Activated T-cell treated with anti-CD3 and anti-CD28 coated beads, Interleukin-2, amount 50 U/mL, for 1 hour (primary cell): ENCODE measurements around the gene NLRP12.
"Not testable (repeated sequence)": the region's sequence is repeated elsewhere in the genome, so short reads cannot be mapped to it uniquely, and the experiment has no call there.

Source experiments
- DNase-seq: peaks from one replicate; pipeline ENCODE4 v3.0.0-alpha.2; 2020

Gene NLRP12

DNA sequence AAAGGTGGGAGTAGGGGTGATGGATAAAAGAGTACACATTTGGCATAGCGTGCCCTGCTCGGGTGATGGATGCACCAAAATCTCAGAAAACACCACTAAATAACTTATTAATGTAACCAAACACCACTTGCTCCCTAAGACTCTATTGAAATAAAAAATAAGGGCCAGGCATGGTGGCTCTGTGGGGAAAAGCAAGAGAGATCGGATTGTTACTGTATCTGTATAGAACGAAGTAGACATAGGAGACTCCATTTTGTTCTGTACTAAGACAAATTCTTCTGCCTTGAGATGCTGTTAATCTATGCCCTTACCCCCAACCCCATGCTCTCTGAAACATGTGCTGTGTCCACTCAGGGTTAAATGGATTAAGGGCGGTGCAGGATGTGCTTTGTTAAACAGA, 14.3 kb upstream of the NLRP12 start:
- DNase-seq, result not testable (repeated sequence)

DNA sequence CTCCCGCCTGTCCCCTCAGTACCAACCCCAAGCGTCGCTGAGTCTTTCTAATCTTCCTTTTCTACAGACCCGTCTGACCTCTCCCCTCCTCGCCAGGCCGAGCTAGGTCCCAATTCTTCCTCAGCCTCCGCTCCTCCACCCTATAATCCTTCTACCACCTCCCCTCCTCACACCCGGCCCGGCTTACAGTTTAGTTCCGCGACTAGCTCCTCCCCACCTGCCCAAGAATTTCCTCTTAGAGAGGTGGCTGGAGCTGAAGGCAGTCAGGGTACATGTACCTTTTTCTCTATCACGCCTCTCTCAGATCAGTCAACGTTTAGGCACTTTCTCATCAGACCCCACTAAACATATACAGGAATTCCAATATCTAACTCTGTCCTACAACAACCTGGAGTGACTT, 8.7 kb upstream of the NLRP12 start:
- DNase-seq, result not testable (repeated sequence)

DNA sequence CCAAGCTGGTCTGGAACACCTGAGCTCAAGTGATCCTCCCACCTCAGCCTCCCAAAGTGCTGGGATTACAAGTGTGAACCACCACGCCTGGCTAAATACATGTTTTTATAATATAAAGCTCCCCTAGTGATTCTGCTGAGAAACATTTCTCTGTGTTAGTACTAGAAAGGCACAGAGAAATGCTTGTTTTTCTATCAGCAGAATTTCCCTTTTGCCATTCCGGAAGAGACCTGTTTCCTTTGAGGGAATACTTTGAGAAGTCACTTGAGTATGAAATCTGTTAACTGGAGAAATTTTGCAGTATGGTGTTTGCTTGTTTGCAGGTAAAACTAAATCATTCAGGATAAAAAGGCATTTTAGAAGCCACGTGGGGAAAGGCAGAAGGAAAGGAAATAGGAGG, 4.4 kb upstream of the NLRP12 start:
- no peak for DNase-seq

- DNase-seq, result no peak
Measured at GRCh38 chr19:53826876-53827275, 2.8 kb upstream of the NLRP12 start.

DNA sequence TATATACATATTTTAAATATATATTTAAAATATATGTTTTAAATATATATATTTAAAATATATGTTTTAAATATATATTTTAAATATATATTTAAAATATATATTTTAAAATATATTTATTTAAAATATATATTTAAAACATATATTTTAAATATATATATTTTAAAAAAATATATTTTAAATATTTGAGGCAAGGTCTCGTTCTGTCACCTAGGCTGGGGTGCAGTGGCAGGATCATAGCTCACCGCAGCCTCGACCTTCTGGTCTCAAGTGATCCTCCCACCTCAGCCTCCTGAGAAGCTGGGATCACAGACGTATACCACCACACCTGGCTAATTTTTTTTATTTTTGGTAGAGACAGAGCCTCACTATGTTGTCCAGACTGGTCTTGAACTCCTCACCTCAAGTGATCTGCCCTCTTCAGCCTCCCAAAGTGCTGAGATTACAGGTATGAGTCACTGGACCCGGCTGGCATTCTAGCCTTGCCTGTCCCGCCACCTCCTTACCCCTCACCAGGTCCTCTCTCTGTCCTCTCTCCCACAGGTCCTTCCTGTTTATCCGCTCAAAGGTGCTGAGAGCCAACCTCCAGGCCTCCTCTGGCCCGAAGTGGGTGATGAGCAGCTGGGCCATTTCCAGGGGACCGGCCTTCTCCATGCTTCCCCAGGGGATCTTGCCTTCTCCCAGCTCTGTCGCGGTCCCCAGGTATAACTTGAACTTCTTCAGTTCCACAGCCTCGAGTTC, 564 bp downstream of the NLRP12 start:
- no peak for DNase-seq

- DNase-seq, result no peak
Measured at GRCh38 chr19:53819861-53820260, 4.3 kb downstream of the NLRP12 start.

- DNase-seq, result no peak
Measured at GRCh38 chr19:53818756-53819155, 5.4 kb downstream of the NLRP12 start.

DNA sequence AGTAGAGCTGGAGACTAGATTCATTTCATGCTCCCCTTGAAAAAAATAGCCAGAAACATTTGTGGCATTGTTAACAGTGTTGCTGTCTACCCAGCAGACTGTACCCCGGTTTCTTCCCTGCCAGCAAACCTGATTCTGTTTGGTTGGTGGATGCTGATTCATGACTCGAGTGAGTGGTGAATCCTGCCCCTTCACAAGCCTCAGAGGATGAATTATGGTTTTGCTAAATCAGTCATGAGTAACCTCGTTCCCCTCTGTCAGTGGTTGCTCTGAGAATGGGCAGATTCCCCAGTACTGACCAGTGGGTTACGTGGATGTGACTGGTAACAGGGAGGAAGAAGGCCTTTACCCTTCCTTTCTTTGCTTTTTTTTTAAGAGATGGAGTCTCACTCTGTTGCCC, 10.1 kb downstream of the NLRP12 start:
- DNase-seq, result no peak

DNA sequence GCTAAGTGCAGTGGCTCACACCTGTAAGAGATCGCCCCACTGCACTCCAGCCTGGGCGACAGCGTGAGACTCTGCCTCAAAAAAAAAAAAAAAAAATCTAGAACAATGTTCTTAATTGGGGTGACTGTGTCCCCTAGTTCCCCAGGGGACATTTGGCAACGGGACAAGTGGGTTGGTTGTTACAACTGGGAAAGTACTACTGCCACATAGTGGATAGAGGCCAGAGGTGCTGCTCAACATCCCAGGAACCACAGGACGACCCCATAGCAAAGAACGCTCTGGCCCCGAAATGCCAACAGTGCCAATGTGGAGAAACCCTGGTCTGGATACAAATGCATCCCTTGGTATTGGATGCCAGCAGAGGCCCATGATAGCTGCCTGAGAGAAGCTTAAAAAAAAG, 11.8 kb downstream of the NLRP12 start:
- DNase-seq, result no peak

DNA sequence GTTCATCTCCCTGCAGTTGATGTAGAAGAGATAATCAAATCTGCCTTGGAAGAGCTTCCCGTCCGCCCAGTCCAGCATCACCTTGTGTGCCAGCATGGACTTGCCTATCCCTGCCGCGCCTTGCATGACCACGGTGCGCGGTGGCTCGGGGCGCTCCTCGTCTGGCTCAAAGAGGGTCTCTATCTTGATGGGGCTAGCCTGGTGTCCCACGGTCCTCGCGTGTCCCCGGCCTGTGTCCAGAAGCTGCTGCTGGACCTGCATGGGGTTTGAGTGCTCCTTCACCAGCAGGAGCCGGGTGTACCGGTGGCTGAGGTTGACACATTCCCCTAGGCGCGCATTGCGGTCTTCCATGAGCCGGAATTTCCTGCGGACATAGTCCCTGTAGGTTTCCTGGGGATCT, 13.2 kb downstream of the NLRP12 start:
- DNase-seq, result no peak

- DNase-seq, result no peak
Measured at GRCh38 chr19:53810187-53810546, 13.9 kb downstream of the NLRP12 start.

DNA sequence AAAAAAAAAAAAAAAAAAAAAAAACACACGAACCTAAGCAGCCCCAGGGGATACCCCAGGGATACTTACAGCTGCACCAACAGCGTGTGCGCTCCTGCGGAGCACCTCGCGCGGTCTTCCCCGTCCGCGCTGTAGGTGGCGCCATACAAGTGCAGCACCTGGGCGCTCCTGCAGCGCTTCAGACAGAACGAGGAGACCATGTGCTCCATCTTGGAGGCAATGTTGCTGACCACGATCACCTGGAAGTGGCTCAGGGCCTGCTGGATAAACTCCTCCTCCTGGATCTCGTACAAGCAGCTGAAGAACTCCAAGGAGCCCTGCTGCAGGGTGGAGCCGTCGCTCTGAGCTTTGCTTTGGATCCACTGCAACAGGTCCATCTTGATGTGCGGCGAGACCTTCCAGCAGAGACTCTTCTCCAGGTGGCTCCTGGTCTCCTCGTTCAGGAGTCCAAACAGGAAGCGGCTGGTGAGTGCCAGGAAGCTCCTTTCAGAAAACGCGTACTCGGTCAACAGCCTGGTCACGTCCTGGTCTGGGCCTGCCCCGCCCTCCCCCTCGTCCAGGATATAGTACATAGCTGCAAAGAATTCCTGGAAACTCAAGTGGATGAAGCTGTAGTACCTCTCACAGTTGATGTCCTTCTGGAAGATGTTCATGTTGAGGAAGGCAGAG, 14.5 kb downstream of the NLRP12 start:
- no peak for DNase-seq

DNA sequence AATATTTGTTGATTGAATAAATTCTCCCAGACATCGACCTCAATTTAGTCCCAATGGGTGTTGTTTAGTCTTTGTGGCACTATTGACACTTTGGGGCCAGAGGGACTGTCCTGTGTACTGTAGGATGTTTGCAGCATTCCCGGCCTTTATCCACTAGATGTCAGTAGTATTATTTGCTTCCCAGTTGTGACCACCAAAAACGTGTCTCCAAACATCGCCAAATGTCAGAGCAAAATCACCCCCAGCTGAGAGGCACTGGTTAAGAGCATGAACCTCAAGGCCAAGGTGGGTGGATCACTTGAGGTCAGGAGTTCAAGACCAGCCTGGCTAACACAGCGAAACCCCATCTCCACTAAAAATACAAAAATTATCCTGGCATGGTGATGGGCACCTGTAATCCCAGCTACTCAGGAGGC, 15.4 kb downstream of the NLRP12 start:
- DNase-seq, result no peak

- DNase-seq, result no peak
Measured at GRCh38 chr19:53801257-53801656, 22.9 kb downstream of the NLRP12 start.

DNA sequence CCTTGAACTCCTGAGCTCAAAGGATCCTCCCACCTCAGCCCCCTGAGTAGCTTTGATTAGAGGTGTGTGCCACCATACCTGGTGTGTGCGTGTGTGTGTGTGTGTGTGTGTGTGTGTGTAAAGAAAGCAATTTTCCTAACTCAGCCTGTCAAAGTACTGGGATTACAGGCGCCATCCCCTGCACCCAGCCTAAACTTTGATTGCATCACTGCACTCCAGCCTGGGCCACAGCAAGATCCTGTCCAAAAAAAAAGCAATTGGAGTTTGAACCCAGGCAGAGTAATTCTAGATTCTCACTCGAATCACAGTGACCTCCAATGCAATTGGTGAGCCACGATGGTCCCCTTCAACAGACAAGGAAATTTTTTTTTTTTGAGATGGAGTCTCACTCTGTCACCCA, 29.1 kb downstream of the NLRP12 start:
- DNase-seq, result no peak

- peak; percentile 75 for DNase-seq
Measured at GRCh38 chr19:53792721-53793433, 31.2 kb downstream of the NLRP12 start.

DNA sequence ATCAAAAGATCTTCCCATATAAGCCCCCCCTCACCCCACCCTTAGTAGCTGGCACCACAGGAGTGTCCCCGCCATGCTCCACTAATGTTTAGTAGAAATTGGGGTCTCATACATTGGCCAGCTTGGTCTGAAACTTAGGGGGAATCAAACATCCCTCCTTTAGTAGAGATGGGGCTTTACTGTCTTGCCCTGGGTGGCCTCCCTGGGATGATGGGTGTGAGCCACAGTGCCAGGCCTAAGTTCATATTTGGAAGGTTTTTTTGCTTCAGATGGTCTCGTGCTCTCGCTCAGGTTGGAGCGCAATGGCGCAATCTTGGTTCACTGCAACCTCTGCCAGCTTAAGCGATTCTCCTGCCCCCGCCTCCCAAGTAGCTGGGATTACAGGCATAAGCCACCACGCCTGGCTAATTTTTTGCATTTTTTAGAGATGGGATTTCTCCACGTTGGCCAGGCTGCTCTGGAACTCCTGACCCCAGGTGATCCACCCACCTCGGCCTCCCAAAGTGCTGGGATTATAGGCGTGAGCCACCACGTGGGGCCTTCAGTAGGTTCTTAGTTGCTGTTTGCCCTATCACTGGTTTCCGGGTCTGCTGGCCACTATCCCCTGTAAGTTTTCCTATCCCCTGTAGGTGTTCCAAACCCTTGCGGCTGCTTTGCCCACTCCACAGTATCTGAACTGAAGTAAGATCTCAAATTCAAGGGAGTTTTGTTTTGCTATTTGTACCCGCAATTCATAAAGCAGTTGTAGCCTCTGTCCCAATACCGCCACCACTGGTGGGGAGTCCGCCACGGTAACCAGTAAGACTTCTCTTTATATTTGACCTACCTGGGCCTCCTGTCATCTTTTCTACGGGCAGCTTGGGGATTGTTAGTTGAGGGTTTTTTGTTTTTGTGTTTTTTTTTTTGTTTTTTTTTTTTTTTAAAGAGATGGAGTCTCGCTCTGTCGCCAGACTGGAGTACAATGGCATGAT, 34.1 kb downstream of the NLRP12 start:
- no peak for DNase-seq

DNA sequence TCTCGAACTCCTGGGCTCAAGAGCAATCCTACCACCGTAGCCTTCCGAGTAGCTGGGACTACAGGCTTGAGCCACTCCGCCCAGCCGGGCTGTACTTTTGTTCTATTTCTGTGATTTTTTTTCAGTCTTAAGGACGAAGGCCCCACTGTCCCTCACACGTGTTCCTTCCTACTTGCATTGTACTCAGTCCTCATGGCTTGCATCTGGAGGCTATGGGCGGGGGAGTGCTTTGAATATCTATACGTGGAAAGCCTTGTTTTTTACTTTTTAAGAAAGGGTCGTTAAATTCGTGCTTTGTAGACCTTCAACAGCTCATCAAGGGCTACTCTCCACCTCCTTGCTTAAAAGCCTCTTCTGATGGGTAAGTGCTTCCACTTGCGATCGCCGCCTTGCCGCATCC, 36.8 kb downstream of the NLRP12 start:
- DNase-seq, result no peak

- no peak for DNase-seq
Measured at GRCh38 chr19:53786744-53787143, 37.4 kb downstream of the NLRP12 start.

DNA sequence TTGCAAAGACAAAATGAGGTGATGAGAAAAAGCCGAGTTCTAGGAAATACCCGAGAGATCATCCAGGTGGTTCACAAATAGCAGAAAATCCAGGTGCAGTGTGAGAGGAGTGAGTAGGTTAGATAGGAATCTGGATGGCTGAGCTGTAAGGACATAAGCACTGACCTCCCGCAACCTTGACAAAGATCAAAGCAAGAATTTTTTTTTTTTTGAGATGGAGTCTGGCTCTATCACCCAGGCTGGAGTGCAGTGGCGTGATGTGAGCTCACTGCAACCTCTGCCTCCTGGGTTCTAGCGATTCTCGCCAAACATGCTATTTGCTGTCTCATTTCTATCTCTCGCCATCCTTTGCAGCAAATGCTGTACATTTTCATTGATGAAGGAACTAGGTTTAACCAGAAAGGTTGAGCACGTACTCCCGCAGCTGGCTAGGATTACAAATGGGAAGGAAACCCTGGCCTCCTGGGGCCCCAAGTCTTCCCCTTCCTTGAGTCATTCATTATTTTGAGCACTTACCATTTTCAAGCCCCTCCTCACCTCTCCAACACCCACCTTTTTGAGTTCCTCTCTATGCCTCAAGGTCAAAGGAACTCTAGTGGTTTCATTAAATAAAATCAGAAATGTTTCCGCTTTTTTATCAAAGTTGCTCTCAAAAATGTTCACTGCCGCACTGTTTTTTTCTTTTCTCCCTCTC, 38.8 kb downstream of the NLRP12 start:
- no peak for DNase-seq

DNA sequence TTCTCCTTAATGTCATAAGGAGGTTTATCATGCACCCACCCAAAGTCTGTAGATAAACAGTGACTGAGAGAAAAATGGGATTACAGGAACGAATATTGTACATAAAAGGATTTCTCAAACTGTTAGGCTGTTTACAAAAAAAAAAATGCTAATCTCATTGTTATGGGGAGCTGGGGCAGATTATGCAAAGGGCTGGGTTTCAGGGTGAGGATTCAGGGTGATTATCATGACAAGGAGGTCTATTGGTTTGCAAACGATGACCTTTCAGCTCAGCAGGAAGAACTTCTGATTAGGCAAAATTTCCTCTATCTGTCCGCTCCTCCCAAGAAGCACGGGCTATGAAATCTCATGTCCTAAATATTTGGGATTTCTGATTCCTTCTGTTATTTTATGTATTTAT, 41.4 kb downstream of the NLRP12 start:
- DNase-seq, result no peak

GRCh38 chr19:53781332-53781731, 42.8 kb downstream of the NLRP12 start:
- not testable (repeated sequence) for DNase-seq
